GM12874 (cell line): ENCODE measurements around the gene GLI2.

Experiments
- CTCF ChIP-seq: IDR thresholded peaks from 2 replicates; pipeline ENCODE4 v1.5.1; 2011; ENCODE audit warnings: low read depth, mild to moderate bottlenecking, control low read depth, low read length, moderate library complexity; ENCODE audit not compliant: insufficient read depth

Gene GLI2

DNA sequence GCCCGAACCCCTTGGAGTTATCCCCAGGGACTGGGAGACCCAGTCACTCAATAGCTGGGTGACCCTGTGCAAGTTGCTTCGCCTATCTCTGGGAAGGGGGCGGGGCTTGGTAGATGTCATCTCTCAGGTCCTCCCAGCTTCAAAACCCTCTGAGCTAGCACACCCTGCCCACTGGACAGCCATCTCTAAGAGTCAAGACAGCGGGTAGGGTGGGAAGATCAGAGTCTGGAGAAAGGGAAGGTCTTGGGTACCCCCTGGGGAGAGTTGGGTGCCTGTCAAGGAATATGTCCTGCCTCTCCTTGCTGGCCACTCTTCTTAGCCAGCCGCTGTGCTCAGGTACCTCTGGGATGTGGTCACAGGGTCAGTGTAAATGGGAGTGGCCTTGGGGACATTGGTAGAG, 8.0 kb downstream of the GLI2 start:
- TF ChIP-seq CTCF = no peak

DNA sequence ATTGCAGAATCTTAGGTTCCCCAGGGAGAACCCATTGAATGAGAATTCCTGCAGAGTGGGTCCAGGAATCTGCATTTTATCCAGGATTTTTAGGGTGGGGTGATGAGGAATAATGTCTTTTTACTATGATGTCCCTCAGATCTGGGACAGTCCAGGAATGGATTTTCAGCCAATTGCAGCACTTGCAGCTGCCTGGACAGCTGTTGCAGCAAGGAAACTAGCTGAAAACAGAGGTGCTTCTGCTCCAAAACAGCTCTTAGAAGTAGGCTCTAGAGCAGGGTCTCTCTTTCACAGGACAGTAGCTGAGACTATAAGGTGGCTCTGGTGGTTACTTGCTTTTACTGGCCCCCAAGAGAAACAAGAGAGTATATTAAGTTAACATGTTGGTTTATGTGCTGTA, 9.1 kb downstream of the GLI2 start:
- TF ChIP-seq CTCF = no peak

DNA sequence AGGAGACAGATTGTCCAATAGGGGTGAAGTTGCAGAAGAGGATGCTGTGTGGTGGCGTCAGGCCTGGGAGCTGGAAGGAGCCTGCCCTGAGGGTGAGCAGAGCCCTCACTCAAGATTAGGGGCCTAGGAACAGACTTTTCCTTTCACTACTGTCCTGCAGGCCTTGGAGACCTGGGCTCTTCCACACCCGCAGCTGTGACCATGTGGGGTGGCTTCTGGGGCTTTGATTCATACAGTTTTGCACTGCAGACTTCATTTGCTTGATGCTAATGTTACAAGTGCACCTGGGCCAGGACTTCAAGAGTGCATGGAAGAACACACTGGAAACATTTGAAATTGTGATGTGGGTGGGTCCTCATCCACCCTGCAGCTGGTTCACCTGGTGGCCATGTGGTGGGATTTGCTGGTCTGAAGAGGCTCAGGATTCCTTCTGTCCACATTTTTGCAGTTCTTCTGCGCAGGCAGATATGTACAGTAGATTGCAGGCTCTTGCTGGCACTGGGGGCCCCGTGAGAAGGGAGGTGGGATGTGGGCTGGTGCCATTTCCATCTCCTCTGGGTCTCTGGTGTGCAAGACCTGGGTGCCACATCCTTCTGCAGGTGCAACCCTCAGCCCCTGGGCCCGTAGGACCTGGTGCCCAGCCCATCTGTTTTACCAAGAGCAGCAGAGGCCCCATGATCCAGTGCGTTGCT, 9.9 kb downstream of the GLI2 start:
- no peak for TF ChIP-seq CTCF

DNA sequence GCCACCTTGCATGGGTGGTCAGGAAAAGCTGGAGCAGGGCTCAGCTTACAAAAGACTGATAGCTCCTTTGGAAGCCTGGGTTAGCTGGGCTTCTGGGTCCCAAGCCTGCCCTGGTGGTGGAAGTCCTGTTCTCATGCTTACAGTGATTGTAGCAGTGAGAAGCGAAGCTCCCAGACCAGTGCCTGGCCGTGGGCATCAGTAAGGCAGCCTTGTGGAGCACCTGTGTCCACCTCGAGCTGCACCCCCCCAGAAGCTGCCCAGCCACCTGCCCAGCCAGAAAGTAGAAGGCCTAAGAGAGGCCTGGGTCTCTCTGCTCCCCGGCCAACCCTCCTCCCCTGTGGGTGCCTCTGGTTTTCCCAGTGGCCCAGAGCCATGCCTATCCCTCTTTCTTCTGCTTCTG, 10.5 kb downstream of the GLI2 start:
- TF ChIP-seq CTCF = no peak

- no peak for TF ChIP-seq CTCF
Measured at GRCh38 chr2:120747281-120747680, 11.6 kb downstream of the GLI2 start.

- no peak for TF ChIP-seq CTCF
Measured at GRCh38 chr2:120747706-120748105, 12.0 kb downstream of the GLI2 start.

- TF ChIP-seq CTCF = no peak
Measured at GRCh38 chr2:120748310-120748709, 12.6 kb downstream of the GLI2 start.
